GM19438 (cell line): ENCODE results near the gene SSBP3.

ENCODE experiments used
- ATAC-seq: cut with Tn5 transposase; IDR thresholded peaks from one replicate; pipeline ENCODE4 v1.9.1; 2021; ENCODE audit warnings: low read depth; ENCODE audit not compliant: unreplicated experiment

SSBP3 gene

DNA sequence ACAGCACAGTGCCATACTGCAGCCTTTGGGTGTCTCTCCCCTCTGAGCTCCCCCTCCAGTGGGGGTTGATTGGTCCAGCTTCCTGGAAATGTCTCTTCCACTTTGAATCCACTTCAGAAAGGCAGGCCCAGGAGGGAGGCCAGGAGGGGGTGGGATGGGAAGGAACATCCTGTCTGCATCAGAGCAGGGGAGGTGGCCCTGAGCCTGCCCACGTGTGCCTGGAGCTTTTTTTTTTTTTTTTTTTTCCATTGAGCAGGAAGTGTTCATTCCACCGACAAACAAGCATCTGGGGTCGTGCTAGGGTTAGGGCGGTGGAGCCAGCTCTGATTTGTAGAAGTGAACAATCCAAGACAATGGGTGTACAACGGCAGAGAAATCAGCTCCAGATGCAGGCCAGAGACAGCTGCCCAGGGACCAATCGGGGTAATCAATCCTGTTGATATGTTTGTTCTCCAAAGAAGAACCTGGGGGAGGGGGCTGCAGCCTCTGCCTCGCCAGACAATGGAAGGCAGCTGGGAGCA, 93.3 kb downstream of the SSBP3 start:
- ATAC-seq = no peak

DNA sequence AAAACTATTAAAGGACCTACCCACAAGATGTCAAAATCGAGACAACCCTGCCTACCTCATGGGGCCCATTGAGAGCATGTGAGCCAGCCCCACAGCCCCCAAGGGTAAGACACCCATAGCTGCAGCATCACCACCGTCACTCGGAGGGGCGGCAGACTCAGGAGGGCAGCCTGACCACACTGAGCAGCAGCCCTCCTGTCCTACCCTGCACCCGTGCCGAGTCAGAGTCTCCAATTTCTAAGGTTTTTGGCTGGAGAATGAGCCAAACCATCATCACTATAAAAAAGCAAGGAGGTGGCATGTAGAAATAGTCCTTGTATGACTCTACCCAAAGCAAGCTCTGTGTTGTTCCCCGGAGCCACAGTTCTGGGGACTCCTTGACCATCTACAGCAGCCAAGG, 94.7 kb downstream of the SSBP3 start:
- ATAC-seq = no peak

DNA sequence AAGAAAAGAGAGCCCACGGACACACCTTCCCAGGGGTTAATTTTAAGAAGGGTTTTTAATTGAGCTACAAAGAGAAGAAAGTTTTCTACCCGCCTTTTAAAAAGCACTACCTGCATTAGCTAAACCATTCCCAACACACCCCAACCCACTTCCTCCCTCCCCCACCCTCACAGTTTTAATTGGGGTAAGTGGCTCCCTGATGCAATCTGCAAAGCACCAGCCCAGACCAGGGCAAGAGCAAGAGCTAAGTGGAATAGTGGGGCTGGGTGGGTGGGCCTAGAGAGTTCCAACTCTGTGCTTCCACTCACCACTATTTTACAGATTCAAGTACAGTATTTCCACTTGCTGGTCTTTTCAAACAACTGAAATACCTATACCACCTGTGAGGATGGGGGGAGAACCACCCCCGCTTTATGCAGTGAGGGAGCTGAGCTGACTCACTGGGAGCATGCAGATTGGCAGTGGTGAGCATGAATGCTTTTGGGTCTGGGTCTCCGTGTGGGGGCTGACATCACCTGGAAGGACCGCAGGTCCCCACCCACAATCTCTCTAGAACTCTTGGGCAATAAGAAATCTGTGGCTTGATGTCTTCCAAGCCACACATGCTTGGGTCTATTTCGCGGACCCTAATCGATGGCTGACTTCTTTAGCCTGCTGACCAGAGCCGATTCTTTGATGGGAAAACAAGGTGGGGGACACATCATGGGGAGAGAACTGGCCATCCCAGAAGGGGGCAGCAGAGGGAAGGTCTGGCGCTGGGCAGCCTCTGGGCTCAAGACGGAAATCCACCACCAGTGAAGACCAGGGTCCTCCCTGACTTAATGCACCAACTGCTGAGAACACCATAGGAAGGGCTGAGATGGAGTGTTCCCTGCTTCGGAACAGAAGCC, 95.5 kb downstream of the SSBP3 start:
- ATAC-seq = no peak

DNA sequence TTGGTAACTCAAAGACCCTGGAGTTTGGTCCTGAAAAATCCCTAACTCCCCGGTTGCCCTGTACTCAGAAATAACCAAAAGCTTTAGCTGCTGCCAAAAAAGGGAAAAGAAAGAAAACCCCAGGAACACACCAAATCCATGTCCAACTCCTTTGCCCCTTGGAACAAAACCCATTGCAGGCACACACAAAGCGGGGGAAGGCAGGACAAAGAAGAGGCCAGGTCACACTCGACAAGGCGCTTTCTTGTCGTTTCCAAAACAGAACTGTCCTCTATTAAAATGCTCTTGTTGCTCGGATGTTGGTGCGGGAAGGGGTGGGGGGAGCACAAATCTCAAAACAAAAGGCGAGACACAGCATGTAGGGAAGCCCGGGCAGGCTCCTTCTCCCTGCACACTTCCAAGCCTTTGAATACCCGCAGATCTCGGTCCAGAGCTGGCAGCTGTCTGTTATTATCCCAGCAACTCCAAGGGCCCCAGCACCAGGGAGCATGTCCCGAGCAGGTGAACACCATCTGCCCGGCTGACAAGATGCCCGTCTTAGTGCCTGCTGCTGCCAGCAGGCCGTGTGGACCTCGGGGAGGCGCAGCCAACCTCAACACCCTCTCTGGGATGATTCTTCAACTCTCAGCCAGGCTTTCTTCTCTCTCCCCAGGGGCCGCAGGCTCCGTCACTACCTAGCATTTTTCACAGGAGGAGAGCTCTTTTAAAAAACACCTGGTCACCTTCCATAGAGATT, 96.4 kb downstream of the SSBP3 start:
- ATAC-seq = no peak

DNA sequence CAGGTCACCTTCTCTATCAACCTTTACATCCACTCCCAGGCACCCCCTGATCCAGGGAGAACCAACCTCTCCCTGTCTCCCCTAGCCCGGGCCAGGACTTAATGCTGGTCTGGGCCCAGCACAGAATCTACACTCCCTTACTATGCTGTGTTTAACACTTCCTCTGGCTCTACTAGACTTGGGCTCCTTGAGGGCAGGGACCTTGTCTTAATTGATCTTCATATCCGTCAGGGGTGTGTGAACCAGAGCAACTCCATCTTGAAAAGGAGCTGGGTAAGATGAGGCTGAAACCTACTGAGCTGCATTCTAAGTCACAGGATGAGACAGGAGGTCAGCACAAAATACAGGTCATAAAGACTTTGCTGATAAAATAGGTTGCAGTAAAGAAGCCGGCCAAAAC, 98.9 kb downstream of the SSBP3 start:
- ATAC-seq = no peak

DNA sequence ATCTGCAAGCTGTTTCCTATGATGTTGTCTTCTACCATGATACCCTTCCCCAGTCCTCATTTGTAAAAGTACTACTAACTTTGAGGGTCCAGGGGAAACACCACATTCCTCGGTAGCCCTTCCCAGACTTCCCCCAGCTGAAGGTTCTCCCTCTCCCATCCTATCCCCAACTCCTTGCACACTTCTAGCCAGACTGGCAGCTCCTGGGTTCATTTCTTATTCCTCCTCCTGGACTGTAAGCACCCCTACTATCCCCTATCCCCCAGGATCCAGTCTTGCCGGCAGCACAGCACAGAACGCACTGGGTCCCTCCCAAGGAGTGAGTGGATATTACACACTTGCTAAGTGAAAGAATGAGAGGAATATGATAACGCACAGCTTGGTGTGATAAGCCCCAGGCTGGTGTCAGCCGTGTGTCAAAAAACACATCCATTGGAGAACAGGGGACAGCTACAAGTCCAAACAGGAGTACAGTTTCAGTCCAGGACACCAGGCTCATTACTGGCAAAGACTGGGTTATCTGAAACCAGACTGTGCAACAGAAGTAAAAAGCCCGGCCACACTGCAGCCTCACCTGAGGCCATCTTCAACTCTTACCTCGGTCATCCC, 100.2 kb downstream of the SSBP3 start:
- ATAC-seq = no peak

DNA sequence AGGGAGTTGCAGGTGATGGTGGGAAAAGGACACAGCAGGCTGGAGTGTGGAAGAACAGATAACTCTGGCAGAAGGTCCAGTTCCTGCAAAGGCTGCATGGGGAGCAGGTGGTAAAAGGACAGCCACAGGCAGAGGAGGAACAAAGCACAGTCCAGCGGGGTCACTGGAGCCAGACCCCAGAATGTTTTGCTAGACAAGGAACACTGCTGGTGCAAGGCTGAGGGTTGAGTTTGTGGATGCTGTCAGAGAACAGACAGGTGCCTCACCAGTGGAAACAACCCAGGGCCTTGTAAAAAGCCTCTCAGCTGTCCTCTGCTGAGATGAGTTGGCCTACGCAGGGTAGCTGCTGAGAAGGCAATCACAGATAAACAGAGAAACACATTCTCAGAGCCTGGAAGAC, 101.7 kb downstream of the SSBP3 start:
- no peak for ATAC-seq

DNA sequence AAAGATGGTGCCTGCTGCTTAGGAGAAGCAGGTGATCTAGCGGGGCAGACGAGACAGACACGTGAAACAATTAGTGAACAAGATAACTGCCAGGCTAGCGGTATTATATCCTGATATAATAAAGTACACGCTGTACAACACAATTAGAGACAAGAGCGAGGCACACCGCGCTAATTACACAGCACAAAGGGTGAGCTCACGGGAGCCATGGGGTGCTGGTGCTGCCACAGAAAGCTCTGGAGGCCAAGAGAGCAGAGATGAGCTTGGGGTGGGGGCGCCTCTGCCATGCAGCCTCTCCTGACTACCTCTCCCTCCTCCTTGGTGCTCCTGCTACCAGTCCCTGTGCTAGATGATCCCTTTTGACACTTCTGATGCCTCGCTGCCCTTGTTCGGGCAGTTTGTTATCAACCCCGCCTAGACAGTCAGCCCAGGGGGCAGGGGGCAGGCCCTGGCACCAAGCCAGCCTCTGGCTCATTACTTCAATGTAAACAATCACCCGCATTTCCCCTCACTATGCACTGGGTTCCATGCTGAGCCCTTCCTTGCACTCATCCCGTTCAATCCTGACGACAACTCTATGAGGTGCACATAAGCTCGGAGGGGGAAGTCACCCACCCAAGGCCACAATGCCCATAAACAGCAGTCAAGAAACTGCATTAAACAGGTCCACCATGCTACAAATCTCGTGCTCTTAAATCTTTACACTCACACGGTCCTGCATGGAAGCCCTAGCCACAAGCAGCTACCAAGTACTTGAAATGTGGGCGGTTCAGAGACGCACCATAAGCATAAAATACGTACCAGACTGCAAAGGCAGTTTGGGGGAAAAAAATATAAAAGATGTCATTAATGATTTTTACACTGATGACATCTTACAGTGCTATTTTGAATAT, 103.0 kb downstream of the SSBP3 start:
- ATAC-seq = no peak

DNA sequence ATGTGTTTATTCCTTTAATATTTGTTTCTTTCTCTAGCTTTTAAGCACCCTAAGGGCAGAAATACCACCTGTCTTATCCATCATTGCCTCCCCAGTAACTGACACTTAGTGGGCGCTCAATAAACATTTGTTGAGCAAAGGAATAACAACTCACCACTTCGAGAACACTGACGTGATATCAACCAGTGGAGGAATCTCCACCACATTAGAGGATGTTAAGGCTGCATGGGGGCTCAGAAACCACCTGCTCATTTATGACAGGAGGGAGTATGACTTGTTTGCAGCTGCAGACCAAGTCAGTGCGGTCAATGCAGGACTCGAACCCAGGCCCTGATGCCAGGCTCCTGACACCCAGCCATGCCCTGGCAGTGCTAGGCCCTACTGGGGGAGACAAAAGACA, 103.6 kb downstream of the SSBP3 start:
- ATAC-seq = no peak

DNA sequence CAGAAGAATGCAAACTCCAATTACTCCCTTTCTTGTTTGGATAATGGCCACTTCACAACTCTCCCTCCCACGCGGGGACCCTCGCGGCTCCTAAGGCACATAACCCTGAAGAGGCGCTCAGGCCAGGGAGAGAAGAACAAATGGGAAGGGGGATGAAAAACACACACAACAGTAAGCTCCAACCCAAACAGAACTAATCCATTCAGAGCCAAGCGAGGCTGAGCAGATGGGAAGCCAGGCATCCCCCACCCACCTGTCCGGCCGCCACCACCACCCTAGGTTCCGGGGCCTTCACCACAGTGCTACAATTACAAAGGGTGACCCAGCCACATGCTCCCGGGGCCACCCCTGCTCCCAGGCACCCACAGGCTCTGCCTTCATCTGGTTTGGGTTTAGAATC, 104.7 kb downstream of the SSBP3 start:
- ATAC-seq = no peak

DNA sequence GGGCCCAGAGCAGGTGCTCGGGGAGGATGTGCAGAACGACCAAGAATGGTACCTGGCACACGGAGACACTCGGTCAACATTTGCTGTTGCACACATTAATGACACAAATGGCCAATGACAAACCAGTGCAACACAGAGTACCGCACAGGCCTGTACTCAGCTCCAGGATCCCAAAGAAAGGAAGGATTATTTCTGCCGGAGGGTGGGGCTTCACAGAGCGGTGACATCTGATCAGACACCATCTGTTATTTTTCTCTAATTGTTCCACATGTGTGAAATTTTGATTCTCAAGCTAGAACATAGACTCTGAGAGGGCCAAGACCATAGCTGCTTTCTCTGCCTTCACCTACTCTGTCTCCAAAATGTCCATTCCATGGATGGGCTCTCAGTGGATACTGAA, 105.8 kb downstream of the SSBP3 start:
- no peak for ATAC-seq

DNA sequence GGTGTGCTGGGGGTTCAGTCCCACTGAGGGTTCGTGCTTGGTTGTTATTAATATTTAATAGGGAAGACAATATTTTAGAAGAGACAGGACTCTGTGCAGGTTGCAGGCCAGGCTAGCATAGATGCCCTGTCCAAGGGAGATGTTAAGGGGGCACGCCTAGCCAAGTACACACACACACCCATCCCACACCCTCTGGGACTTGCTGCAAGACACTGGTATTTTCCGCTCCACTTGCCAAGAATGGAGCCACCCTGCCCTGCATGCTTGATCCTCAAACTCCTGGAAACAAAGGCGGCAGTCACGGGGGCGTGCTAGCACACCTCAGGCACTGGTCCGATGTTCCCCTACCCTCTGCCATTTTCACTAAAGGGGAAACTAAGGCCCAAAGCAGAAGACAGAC, 107.2 kb downstream of the SSBP3 start:
- ATAC-seq = no peak

DNA sequence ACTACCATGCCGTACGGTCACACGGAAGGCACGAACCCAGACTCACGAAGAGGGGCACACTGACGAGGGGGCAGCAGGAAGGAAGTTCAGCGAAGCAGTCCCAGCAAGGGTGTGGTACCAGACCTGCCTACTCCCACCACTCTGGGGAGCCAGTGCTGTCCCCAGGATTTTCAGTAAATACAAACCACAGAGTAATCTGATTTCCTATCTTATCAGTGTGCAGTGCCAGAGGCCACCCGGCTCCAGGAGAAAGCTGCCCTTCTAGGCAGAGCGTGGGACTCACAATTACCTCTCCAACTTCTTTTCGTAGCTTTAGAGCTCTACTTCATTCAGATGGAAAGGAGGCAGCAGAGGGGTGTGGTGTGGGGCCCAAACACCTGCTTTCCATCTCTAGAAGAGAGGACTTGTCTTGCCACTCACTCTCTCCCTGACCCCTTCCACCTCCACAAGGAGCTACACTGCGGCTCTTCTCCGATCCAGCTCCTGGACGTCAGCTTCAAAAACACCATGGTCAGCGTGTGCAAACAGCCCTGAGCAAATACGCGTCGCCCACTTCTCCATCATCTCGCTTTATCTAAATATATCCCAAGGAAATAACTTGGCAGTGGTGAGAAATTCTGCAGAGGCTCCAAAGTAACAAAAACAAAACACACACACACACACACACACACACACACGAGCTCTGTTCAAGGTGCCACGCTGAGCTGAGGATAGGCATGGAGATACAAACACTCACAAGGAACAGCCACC, 107.7 kb downstream of the SSBP3 start:
- ATAC-seq = no peak

DNA sequence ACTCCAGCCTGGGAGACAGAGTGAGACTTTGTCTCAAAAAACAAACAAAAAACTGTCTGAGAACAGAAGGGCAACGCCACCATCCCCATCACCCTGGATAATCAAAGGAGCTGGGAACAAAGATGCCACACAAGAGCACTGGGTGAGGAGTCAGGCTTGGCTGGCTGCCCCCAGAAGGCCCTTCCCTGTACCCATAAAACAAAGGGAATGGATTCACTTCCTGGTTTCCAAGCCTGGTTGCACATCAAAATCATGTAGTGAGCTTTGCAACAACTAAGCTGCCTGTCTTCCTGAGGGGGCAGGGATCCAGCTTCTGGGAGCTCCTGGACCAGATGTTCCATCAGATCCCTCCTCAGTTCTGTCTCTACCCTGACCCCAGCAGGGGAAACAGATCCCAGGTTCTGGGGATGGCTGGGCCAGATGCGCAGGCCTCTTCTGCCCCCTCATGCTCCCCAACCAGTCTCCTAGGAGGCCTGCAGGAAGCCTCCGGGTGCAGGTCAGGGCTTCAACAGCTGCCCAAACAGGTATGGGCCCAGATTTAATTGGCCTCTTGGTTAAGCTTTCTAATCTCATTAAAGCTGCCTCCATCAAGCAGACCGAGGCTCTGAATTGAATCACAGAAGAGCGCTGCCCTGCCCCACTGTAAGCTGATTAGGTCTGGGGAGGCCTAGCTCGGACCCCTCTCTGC, 108.5 kb downstream of the SSBP3 start:
- no peak for ATAC-seq

DNA sequence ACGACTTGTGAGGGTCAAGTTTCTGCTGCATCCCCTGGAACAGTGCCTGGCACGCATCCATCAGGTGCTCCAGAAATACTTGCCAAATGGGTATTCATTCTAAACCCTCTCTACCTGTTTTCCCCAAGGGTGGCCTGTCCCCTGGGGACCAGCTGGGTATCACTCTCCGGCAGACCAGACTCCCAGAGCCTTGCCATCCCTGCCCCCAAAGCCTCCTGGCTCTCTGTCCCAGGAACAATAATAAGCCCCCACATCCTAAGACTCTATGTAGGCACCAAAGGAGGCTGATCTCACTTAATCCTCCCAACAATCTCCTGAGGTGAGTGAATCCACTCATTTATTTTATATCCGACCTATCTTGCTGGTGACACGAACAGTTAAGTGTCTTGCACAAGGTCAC, 109.5 kb downstream of the SSBP3 start:
- ATAC-seq = no peak

DNA sequence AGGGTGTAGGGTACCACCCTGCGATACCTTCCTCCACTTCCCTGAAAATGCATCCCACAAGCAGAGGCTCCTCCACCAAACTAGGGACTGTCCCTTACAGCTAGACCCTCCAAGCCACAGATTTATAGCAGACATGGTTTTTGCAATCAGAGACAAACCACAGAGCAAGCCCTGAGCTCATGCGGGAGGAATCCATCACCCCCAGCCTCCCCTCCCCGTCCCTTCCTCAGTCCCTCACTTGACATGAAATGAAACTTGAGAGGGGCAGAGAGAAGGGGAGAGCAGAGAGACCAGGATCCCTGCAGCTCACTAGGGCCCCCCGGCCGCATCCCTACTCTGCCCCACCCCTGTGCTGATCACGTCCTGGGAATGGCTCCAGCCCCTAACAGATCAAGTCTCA, 111.3 kb downstream of the SSBP3 start:
- ATAC-seq = no peak

DNA sequence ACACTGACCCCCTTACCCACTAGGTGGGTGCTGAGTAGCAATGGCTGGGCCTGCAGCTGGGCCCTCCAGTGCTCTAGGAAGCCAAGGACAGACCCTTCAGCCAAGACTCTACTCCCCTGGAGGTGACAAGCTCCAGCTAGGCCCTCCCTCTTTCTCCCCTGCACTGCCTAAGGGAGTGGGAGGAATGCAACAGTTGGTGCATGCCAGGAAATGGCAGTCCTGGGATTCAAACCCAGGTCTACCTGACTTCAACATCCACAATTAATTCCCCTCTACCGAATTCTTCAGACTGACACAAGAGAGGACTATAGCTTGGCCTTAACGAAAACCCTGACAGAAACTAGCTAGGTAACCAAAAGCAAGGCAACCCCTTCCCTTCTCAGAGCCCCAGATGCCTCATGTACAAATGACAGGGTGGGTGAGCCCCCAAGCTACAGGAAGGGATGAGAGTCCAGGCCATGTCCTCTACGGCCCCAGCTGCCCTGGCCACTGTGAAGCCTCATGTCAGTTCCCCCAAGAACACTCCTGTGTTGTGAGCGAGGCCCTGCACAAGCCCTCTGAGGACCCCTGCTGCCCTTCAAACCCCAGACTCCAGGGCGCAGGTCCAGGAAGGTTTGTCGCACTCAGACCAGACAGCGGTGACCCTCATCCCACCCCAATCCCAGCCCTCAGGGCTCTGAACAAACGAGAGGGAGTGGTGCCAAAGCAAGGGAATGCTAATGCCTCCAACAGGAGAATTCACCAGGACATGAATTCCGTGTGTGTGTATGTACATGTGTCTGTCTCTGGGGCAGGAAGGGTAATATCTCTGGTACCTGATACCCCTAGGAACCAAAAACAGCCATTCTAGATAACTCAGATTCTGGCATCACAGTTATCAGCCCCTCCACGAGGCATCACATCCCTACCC, 113.9 kb downstream of the SSBP3 start:
- ATAC-seq = no peak
